ENCODE measurements around the gene MRPL38.

The MRPL38 gene

GRCh38 chr17:75864448-75864871 lies 40.2 kb downstream of the MRPL38 start (continued):
- TF ChIP-seq ZBTB1 (tag by site-specific recombination; IDR thresholded peaks at IDR 0.05) (no peak), KLF8 (tag by site-specific recombination; IDR thresholded peaks at IDR 0.05) (0 out of 2 replicates have a peak, but pooled peaks have one; percentile 27), ZNF76 (tag by site-specific recombination; IDR thresholded peaks at IDR 0.05; ENCODE audit: borderline replicate concordance, low read depth) (no peak), ZNF561 (tag by site-specific recombination; IDR thresholded peaks at IDR 0.05; ENCODE audit: borderline replicate concordance) (0 out of 2 replicates have a peak, but pooled peaks have one; percentile 75), ZXDB (tag by site-specific recombination; IDR thresholded peaks at IDR 0.05) (no peak), OVOL3 (tag by site-specific recombination; IDR thresholded peaks at IDR 0.05) (no peak), KLF10 (tag by site-specific recombination; IDR thresholded peaks at IDR 0.05) (no peak), ZNF670 (tag by site-specific recombination; IDR thresholded peaks at IDR 0.05; ENCODE audit: low read depth) (no peak), ZNF843 (tag by site-specific recombination; IDR thresholded peaks at IDR 0.05) (no peak), ZNF664 (tag by site-specific recombination; IDR thresholded peaks at IDR 0.05) (no peak), ZNF555 (tag by site-specific recombination; conservative IDR thresholded peaks at IDR 0.05) (no peak), IKZF3 (tag by site-specific recombination; IDR thresholded peaks at IDR 0.05) (0 out of 2 replicates have a peak, but pooled peaks have one; percentile 16), ZNF362 (tag by site-specific recombination; IDR thresholded peaks at IDR 0.05) (no peak), ZNF148 (tag by site-specific recombination; IDR thresholded peaks at IDR 0.05; ENCODE audit: borderline replicate concordance) (no peak)

- H3K4me1 ChIP-seq (ENCODE audit: control insufficient read depth, insufficient read depth, low read length): 0 out of 2 replicates have a peak, but pooled peaks cover 4% of the 10 kb centered on the region
- no peak overlapping the region for H3K27ac ChIP-seq (ENCODE audit: extremely low read depth, low read depth, low read length)
- CTCF ChIA-PET: interaction anchor here (0.8 to 5.7 kb wide), 20 partner anchors 11 to 228 kb away, joined by 3 to 84 read pairs (median 5); partner anchors contain the start of genes SMIM5 and TRIM47
- no peak overlapping the region for H3K4me3 ChIP-seq (ENCODE audit: low read depth, low read length)
- POLR2A ChIA-PET: interaction anchor here (0.6 to 4.7 kb wide), 6 partner anchors 8 to 83 kb away, joined by 3 to 26 read pairs (median 4); partner anchors contain the start of gene TRIM47
- no peaks in the 10 kb centered on the region for H3K9me3 ChIP-seq (ENCODE audit: control insufficient read depth, insufficient read depth, low read depth, low read length)
- H3K36me3 ChIP-seq (ENCODE audit: control insufficient read depth in 2 of 2, insufficient read depth in 1 of 2, low read length in 2 of 2): no peaks in the 10 kb centered on the region
- TF ChIP-seq KLF1 (tag by site-specific recombination; IDR thresholded peaks at IDR 0.05) (peak; percentile 47), ZNF791 (tag by site-specific recombination; IDR thresholded peaks at IDR 0.05) (no peak), ZNF324 (tag by site-specific recombination; IDR thresholded peaks at IDR 0.05) (0 out of 2 replicates have a peak, but pooled peaks have one; percentile 2), ZFP37 (tag by site-specific recombination; IDR thresholded peaks at IDR 0.05) (no peak), PRDM10 (tag by site-specific recombination; IDR thresholded peaks at IDR 0.05) (no peak; the same call in 1 of the 2 replicates), ZNF350 (tag by site-specific recombination; IDR thresholded peaks at IDR 0.05) (no peak), IKZF3 (tag by site-specific recombination; IDR thresholded peaks at IDR 0.05) (no peak), ZFP69B (tag by site-specific recombination; IDR thresholded peaks at IDR 0.05) (peak; percentile 90), ZNF133 (tag by site-specific recombination; IDR thresholded peaks at IDR 0.05) (no peak), ZSCAN4 (tag by site-specific recombination; IDR thresholded peaks at IDR 0.05) (no peak), TCF7L2 (IDR thresholded peaks at IDR 0.05; ENCODE audit: borderline replicate concordance, low read depth, low read length) (no peak), GFI1B (tag by site-specific recombination; IDR thresholded peaks at IDR 0.05) (no peak), ZNF416 (tag by site-specific recombination; IDR thresholded peaks at IDR 0.05) (no peak), GLI4 (tag by site-specific recombination; IDR thresholded peaks at IDR 0.05) (no peak), ZSCAN30 (tag by site-specific recombination; IDR thresholded peaks at IDR 0.05) (no peak)
Observed at GRCh38 chr17:75861927-75862317, 42.8 kb downstream of the MRPL38 start.
